DOHH2 (cell line): ENCODE measurements around the gene WFDC10A.
"Not testable (repeated sequence)": the region's sequence is repeated elsewhere in the genome, so short reads cannot be mapped to it uniquely, and the experiment has no call there.

Experiments
- H3F3A ChIP-seq: fragments of 200-600 bp; sonication (generic), shearing (Covaris generic); 2 replicates; pipeline ENCODE4 v1.6.0; 2016; ENCODE audit warnings: antibody characterized with exemption, mild to moderate bottlenecking; ENCODE audit not compliant: control insufficient read depth, insufficient read depth
- H3K27ac ChIP-seq: fragments of 200-600 bp; sonication (generic); 2 replicates; pipeline ENCODE4 v1.5.1; 2014; ENCODE audit warnings: low read depth, mild to moderate bottlenecking, low read length, moderate library complexity
- H3K27me3 ChIP-seq: fragments of 200-600 bp; sonication (generic); 2 replicates; pipeline ENCODE4 v1.6.1; 2014; ENCODE audit warnings: mild to moderate bottlenecking, low read length, mixed read lengths; ENCODE audit not compliant: control insufficient read depth
- H3K36me3 ChIP-seq: fragments of 200-600 bp; sonication (generic); 2 replicates; pipeline ENCODE4 v1.6.1; 2014; ENCODE audit warnings: mild to moderate bottlenecking, low read length, moderate library complexity, mixed read lengths; ENCODE audit not compliant: control insufficient read depth
- H3K4me1 ChIP-seq: fragments of 200-600 bp; sonication (generic); 2 replicates; pipeline ENCODE4 v1.6.1; 2014; ENCODE audit warnings: mild to moderate bottlenecking, low read length, mixed read lengths; ENCODE audit not compliant: control insufficient read depth
- H3K4me2 ChIP-seq: fragments of 200-600 bp; sonication (generic); 2 replicates; pipeline ENCODE4 v1.6.0; 2014; ENCODE audit warnings: mild to moderate bottlenecking, low read length, moderate library complexity
- H3K4me3 ChIP-seq: fragments of 200-600 bp; sonication (generic); 2 replicates; pipeline ENCODE4 v1.5.1; 2014; ENCODE audit warnings: mild to moderate bottlenecking, low read length, mixed read lengths
- H3K79me2 ChIP-seq: fragments of 200-600 bp; sonication (generic); 2 replicates; pipeline ENCODE4 v1.6.1; 2014; ENCODE audit warnings: mild to moderate bottlenecking, low read length, mixed read lengths; ENCODE audit not compliant: control insufficient read depth
- H3K9me2 ChIP-seq: fragments of 200-600 bp; sonication (generic); replicated peaks from 2 replicates; pipeline ENCODE4 v1.6.1; 2014; ENCODE audit warnings: mild to moderate bottlenecking, low read length, mixed read lengths; ENCODE audit not compliant: control insufficient read depth
- H3K9me3 ChIP-seq: fragments of 200-600 bp; sonication (generic); 2 replicates; pipeline ENCODE4 v1.6.1; 2014; ENCODE audit warnings: antibody characterized with exemption, low read length, mixed read lengths; ENCODE audit not compliant: control insufficient read depth, insufficient read depth
- H4K20me1 ChIP-seq: fragments of 200-600 bp; sonication (generic); 2 replicates; pipeline ENCODE4 v1.6.0; 2014; ENCODE audit warnings: low read depth, mild to moderate bottlenecking, antibody characterized with exemption, low read length, moderate library complexity; ENCODE audit not compliant: control insufficient read depth, insufficient read depth
- EZH2phosphoT487 ChIP-seq: fragments of 200-600 bp; sonication (generic); IDR thresholded peaks from 2 replicates; pipeline ENCODE4 v1.6.1; 2017; ENCODE audit warnings: borderline replicate concordance, mild to moderate bottlenecking, antibody characterized with exemption, low read length, moderate library complexity, mixed read lengths
- TF ChIP-seq, protein P1 (sequence below): fragments of 200-600 bp; sonication (generic); IDR thresholded peaks from one replicate; pipeline ENCODE4 v1.5.1; 2014; ENCODE audit warnings: antibody characterized with exemption, mild to moderate bottlenecking, low read depth, low read length; ENCODE audit not compliant: poor library complexity, severe bottlenecking

Gene WFDC10A

DNA sequence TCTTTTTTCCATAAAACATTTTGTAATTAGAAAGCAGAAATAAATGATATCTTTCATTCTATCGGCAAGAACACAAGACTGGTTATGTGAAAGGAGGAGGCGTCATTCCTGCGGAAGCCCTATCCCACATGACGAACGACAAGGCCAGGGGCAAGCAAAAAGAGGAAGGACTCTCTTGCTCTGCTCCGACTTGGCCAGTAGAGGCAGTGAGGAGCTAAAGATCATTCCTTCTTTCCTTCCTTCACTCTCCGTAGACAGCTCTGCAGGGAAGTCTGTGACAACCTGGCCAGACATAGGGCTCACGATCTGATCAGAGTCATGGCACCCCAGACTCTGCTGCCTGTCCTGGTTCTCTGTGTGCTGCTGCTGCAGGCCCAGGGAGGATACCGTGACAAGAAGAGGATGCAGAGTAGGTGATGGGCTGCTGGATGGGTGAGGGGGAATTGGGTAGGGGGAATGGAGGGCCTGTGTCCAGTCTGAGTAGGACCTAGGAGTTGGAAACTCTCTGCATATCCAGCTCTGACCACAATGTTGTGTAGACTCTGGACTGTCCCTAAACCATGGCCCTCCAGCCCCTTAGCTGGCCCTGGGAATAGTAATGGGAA is at the start of gene WFDC10A:
Gene WFDC10A (plus strand): TSS at position 244 of the 605 bp plus-strand sequence. CDS start 75 bp downstream, at position 319.
- H3K4me3 ChIP-seq: no peak within 1 kb of the TSS
- no peaks in the 10 kb centered on the region for H3K4me1 ChIP-seq
- no peaks in the 10 kb centered on the region for H3F3A ChIP-seq
- no peaks in the 10 kb centered on the region for H3K27me3 ChIP-seq
- H3K36me3 ChIP-seq: no peaks in the 10 kb centered on the region
- H3K79me2 ChIP-seq: no peaks in the 10 kb centered on the region
- H3K4me2 ChIP-seq: no peak within 1 kb of the TSS
- TF ChIP-seq EZH2phosphoT487: no peak
- TF ChIP-seq, protein P1, sequence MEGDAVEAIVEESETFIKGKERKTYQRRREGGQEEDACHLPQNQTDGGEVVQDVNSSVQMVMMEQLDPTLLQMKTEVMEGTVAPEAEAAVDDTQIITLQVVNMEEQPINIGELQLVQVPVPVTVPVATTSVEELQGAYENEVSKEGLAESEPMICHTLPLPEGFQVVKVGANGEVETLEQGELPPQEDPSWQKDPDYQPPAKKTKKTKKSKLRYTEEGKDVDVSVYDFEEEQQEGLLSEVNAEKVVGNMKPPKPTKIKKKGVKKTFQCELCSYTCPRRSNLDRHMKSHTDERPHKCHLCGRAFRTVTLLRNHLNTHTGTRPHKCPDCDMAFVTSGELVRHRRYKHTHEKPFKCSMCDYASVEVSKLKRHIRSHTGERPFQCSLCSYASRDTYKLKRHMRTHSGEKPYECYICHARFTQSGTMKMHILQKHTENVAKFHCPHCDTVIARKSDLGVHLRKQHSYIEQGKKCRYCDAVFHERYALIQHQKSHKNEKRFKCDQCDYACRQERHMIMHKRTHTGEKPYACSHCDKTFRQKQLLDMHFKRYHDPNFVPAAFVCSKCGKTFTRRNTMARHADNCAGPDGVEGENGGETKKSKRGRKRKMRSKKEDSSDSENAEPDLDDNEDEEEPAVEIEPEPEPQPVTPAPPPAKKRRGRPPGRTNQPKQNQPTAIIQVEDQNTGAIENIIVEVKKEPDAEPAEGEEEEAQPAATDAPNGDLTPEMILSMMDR: peak; percentile 71
- H4K20me1 ChIP-seq: no peaks in the 10 kb centered on the region
- no peaks in the 10 kb centered on the region for H3K9me2 ChIP-seq
- H3K27ac ChIP-seq: no peak within 1 kb of the TSS
- H3K9me3 ChIP-seq: no peaks in the 10 kb centered on the region

DNA sequence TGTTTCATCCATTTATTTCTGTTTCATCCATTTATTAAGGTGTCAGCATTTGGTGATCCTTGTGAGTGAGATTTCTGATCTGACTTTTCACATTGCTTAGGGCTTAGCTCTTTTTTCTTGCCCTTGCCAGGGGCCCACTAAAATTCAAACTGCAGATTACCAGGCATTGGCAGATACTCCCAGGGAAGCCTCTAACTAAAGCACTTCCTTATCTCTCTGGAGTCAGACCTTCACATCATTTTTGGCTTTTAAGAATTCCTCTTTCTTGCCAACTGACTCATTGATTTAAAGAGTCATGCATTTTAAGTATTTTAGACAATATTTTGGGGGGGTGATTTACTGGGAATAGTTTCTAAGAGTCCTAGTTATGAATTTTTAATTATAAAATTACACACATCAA is 47.8 kb upstream of the WFDC10A start:
- H3K36me3 ChIP-seq: no peaks in the 10 kb centered on the region
- H3F3A ChIP-seq: no peaks in the 10 kb centered on the region
- no peaks in the 10 kb centered on the region for H3K4me1 ChIP-seq
- TF ChIP-seq EZH2phosphoT487: no peak
- TF ChIP-seq, protein P1: no peak
- no peak overlapping the region for H3K4me2 ChIP-seq
- H4K20me1 ChIP-seq: no peaks in the 10 kb centered on the region
- peaks cover 7% of the 10 kb centered on the region for H3K27me3 ChIP-seq
- no peak overlapping the region for H3K27ac ChIP-seq
- H3K9me2 ChIP-seq: no peaks in the 10 kb centered on the region
- no peak overlapping the region for H3K4me3 ChIP-seq
- no peaks in the 10 kb centered on the region for H3K79me2 ChIP-seq
- no peaks in the 10 kb centered on the region for H3K9me3 ChIP-seq

DNA sequence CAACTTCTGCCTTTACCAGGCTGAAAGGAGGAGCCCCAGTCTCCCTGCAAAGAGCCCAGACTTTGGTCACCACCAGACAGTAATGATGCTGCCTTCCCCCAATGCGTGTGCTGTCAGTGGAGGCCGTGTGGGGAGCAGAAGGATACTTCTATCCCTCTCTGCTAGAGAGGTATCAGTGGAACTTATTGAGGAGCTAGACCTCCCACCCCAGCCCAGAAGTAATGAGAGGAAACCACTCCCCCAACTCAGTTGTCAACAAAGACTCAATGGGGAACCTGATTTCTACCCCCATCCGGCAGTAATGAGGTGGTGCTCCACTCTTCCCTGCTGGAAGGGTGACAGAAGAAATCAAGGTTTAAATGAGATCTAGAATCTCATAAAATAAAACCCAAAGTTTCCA is 46.0 kb upstream of the WFDC10A start:
- H3K4me3 ChIP-seq: no peak overlapping the region
- no peak for TF ChIP-seq EZH2phosphoT487
- TF ChIP-seq, protein P1: no peak
- no peaks in the 10 kb centered on the region for H3K9me3 ChIP-seq
- no peak overlapping the region for H3K4me2 ChIP-seq
- no peaks in the 10 kb centered on the region for H3K4me1 ChIP-seq
- H4K20me1 ChIP-seq: no peaks in the 10 kb centered on the region
- no peaks in the 10 kb centered on the region for H3K79me2 ChIP-seq
- H3K27me3 ChIP-seq: peaks cover 12% of the 10 kb centered on the region
- no peaks in the 10 kb centered on the region for H3F3A ChIP-seq
- no peaks in the 10 kb centered on the region for H3K9me2 ChIP-seq
- no peaks in the 10 kb centered on the region for H3K36me3 ChIP-seq
- H3K27ac ChIP-seq: no peak overlapping the region

DNA sequence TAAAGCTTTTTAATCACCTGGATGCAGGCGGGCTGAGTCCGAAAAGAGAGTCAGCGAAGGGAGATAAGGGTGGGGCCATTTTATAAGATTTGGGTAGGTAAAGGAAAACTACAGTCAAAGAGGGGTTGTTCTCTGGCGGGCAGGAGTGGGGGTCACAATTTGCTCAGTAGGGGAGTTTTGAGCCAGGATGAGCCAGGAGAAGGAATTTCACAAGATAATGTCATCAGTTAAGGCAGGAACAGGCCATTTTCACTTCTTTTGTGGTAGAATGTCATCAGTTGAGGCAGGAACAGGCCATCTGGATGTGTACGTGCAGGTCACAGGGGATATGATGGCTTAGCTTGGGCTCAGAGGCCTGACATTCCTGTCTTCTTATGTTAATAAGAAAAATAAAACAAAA is 45.2 kb upstream of the WFDC10A start:
- H3K27me3 ChIP-seq: peaks cover 16% of the 10 kb centered on the region
- not testable (repeated sequence) for H4K20me1 ChIP-seq, H3K4me1 ChIP-seq, H3K27ac ChIP-seq, H3K79me2 ChIP-seq, H3K4me3 ChIP-seq, H3F3A ChIP-seq, H3K9me3 ChIP-seq, H3K4me2 ChIP-seq, H3K36me3 ChIP-seq, H3K9me2 ChIP-seq

DNA sequence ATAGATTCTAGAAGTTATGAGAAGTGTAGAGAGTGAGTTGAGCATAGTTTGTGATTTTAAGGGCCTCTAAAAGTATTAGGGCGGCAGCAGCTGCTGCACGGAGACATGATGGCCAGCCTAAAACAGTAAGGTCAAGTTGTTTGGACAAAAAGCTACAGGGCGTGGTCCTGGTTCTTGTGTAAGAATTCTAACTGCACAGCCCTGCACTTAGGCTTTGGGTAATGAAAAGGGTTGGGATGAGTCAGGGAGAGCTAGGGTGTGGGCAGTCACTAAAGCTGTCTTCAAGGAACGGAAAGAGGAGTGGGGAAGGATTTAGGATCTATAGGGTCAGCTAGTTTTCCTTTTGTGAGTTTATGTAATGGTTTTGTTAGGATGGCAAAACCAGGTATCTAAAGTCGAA is 43.6 kb upstream of the WFDC10A start:
- H4K20me1 ChIP-seq, H3K9me2 ChIP-seq, H3K27ac ChIP-seq, H3K4me3 ChIP-seq, H3F3A ChIP-seq, H3K4me1 ChIP-seq, H3K4me2 ChIP-seq, H3K36me3 ChIP-seq, H3K79me2 ChIP-seq, H3K9me3 ChIP-seq: not testable (repeated sequence)
- peaks cover 16% of the 10 kb centered on the region for H3K27me3 ChIP-seq
